Stimulated activated CD8-positive, alpha-beta memory T cell treated with anti-CD3 and anti-CD28 coated beads, Interleukin-4, amount 100 ng/mL, for 48 hours (primary cell): Measurements from ENCODE around the gene KIAA0930.
"Not testable (repeated sequence)": the region's sequence is repeated elsewhere in the genome, so short reads cannot be mapped to it uniquely, and the experiment has no call there.

Experiments used
- DNase-seq: peaks from one replicate; pipeline ENCODE4 v3.0.0-alpha.2; 2020

The KIAA0930 gene

GRCh38 chr22:45262931-45263462, 22.3 kb upstream of the KIAA0930 start:
- no peak for DNase-seq

DNA sequence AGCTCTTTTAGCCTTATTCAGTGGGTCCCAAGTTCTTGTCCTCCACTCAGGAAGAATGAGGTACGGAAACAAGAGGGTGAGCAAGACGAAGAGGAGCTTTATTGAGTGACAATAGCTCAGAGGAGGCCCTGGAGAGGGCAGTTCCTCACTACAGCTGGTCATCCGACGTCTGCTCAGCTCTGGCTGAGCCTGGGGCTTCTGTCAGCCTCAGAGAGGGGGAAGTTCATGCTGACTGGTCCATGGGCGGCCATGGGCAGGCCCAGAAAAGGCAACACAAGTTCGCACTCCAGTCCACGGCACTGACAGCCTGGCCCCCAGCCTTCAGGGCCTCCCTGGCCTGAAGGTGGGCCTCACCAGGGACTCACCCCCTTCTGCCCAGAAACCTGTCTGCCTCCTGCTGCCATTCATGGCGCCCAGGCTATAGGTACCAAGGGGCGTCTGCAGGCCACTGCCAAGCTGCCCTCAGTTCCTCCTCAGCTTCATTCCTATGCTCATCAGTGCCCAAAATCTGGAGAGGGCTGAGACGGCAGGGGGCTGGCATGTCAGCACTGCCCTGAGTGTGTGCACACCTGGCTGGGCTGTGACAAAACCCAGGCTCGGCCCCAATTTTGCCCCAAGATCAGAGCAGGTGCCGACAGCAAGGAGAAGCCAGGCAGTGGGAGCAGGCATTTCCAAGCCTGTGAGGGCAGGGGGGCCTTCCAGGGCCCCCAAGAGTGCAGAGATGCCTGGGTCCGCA, 21.7 kb upstream of the KIAA0930 start:
- no peak for DNase-seq

- DNase-seq: no peak
Observed at GRCh38 chr22:45261407-45262088, 20.9 kb upstream of the KIAA0930 start.

- DNase-seq: not testable (repeated sequence)
Observed at GRCh38 chr22:45260395-45260759, 19.7 kb upstream of the KIAA0930 start.

DNA sequence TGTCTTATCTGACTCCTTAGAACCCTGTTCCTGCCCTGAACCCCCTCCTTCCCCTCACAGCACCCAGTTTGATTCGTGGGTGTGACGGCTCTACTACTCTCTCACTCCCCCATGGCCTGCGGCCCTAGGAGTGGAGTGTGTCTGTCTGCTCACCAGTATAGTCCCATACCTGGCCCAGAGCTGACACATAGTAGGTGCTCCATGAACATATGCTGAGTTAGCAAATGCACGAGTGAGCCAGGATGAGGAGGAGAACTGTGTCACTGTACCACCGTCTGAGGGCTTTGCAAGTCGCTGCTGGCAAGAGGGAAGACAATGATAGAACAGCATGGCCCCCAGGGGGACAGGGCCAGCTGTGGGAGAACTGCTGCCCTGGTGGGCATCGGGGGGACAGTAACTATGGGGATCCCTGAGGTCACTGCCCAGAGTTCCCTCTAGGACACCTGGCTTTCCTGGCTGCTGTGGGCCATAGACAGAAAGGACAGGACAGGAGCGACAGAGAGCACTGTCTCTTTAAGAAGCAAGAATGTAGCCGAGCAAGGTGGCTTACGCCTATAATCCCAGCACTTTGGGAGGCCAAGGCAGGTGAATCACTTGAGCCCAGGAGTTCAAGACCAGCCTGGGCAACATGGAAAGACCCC, 19.2 kb upstream of the KIAA0930 start:
- DNase-seq: no peak

GRCh38 chr22:45257941-45258340, 17.2 kb upstream of the KIAA0930 start:
- DNase-seq: not testable (repeated sequence)

GRCh38 chr22:45254789-45255278, 14.1 kb upstream of the KIAA0930 start:
- no peak for DNase-seq

DNA sequence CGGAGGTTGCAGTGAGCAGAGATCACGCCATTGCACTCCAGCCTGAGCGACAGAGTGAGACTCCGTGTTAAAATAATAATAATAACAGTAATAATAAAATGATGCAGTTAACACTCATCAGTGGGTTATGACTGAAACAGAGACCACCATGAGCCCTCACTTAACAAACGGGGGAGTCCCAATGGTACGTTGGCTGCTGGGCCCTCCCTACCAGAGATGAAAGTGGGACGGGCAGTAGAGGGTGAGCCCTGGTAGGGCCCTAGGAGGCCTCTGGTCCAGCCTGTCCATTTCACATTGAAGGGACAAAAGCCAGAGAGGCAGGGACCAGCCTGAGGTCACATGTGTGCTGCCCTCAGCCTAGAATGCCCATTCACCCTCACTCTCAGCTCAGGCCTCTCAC, 13.7 kb upstream of the KIAA0930 start:
- no peak for DNase-seq

DNA sequence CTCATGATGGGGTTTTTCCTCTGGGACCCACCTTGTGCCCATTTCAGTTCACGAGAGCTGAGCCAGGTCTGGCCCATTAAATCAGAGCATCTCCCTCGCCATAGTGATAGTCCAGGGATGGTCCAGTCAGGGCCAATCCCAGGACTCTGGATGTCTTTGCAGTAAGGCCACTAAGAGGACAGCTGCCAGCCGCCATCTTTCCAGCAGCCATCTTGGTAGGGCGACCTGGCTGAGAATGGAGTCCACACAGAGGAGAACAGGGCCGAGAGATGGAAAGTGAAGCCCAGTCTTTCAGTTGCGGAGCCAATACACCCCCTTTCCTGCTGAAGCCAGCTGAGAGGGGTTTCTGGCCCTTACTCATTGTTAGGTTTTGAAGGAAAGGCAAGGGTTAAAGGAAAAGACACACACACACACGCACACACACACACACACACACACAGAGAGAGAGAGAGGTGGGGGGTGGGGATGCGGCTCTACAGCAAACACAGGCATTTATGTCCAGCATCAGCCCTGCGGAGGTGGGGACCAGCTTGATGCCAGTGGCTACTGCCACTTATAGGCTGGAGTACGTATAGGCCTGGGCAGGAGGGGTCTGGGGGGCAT, 12.4 kb upstream of the KIAA0930 start:
- no peak for DNase-seq

- DNase-seq: no peak
Observed at GRCh38 chr22:45251825-45252224, 11.1 kb upstream of the KIAA0930 start.

GRCh38 chr22:45248832-45249561, 8.3 kb upstream of the KIAA0930 start:
- no peak for DNase-seq

GRCh38 chr22:45246060-45246985, 5.6 kb upstream of the KIAA0930 start:
- DNase-seq: no peak

GRCh38 chr22:45244916-45245315, 4.2 kb upstream of the KIAA0930 start:
- no peak for DNase-seq

DNA sequence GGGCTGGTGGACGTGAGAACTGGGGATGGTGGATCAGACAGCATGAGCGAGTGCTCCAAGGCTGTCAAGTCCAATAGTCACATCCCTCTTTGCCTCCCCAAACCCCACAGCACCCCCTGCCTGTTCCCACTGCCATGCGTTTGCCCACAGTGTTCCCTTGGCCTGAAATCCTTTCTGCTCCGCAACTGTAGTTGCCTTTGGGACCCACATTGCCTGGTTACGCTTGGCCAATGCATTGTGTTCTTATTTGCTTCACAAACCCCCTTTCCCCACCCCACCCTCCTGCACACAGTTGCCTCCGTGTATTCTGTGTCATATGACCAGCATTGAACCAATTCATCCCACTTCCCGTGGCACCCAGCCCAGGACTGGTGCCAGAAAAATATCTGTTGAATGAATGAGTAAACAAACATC, 2.1 kb upstream of the KIAA0930 start:
- DNase-seq: no peak

GRCh38 chr22:45240104-45240809, 437 bp downstream of the KIAA0930 start:
- peak; percentile 55 for DNase-seq

- no peak for DNase-seq
Observed at GRCh38 chr22:45239681-45240051, 1.0 kb downstream of the KIAA0930 start.

- DNase-seq: no peak
Observed at GRCh38 chr22:45238957-45239680, 1.6 kb downstream of the KIAA0930 start.

GRCh38 chr22:45238076-45238956, 2.4 kb downstream of the KIAA0930 start:
- DNase-seq: no peak
